IMR-90 (cell line): Measurements from ENCODE around the gene DHH. TPM values are rescaled to one million over a fixed set of nuclear protein-coding genes. Genes with fewer than 3 reads are reported as not detected.
"Not testable (repeated sequence)": the region's sequence is repeated elsewhere in the genome, so short reads cannot be mapped to it uniquely, and the experiment has no call there.

Source experiments
- ATAC-seq: fragments of 200-7000 bp; cut with Tn5 transposase; 2 replicates; pipeline ENCODE4 v1.9.1; 2020; ENCODE audit warnings: low read depth, mild to moderate bottlenecking, moderate library complexity
- BruUV-seq: library from RNA; stranded (reverse); fragments of 400-500 nt; replicated peaks from 2 replicates; lab custom pipeline; 2021; lab: Mats Ljungman, UMichigan
- CTCF ChIA-PET: fragments of 300-600 bp; formaldehyde crosslinking; extraction: SDS; loops from one replicate; lab custom pipeline; 2021; ENCODE audit warnings: antibody characterized with exemption; lab: Yijun Ruan, JAX
- POLR2A ChIA-PET: fragments of 300-600 bp; sonication (Branson Sonifier 250); formaldehyde crosslinking; loops from one replicate; lab custom pipeline; 2022; ENCODE audit warnings: antibody characterized with exemption; ENCODE audit not compliant: unreplicated experiment; lab: Charles Lee
- DNase-seq: peaks from one replicate; pipeline ENCODE4 v3.0.0; 2013
- H2AFZ ChIP-seq: replicated peaks from 2 replicates; pipeline ENCODE3; 2013; ENCODE audit warnings: low read length, mild to moderate bottlenecking; ENCODE audit not compliant: poor library complexity
- H2AK5ac ChIP-seq: 2 replicates; pipeline ENCODE4 v1.6.1; 2013; ENCODE audit warnings: low read depth, low read length, inconsistent platforms
- H2AK9ac ChIP-seq: replicated peaks from 2 replicates; pipeline ENCODE3; 2013; ENCODE audit warnings: mild to moderate bottlenecking, low read depth, low read length, moderate library complexity; ENCODE audit not compliant: poor library complexity
- H2BK120ac ChIP-seq: 2 replicates; pipeline ENCODE4 v1.6.1; 2013; ENCODE audit warnings: low read depth, low read length, inconsistent platforms
- H2BK15ac ChIP-seq: 3 replicates; pipeline ENCODE4 v1.6.1; 2013; ENCODE audit warnings: low read depth, low read length, inconsistent platforms
- H2BK20ac ChIP-seq: 2 replicates; pipeline ENCODE4 v1.6.1; 2013; ENCODE audit warnings: low read depth, mild to moderate bottlenecking, inconsistent platforms, low read length, moderate library complexity
- H2BK5ac ChIP-seq: 2 replicates; pipeline ENCODE4 v1.6.1; 2013; ENCODE audit warnings: mild to moderate bottlenecking, low read depth, low read length, inconsistent platforms; ENCODE audit not compliant: poor library complexity, severe bottlenecking
- H3K14ac ChIP-seq: replicated peaks from 2 replicates; pipeline ENCODE4 v1.6.1; 2013; ENCODE audit warnings: low read depth, low read length, inconsistent platforms
- H3K18ac ChIP-seq: 2 replicates; pipeline ENCODE4 v1.6.1; 2013; ENCODE audit warnings: low read depth, low read length, control low read depth
- H3K23ac ChIP-seq: 2 replicates; pipeline ENCODE4 v1.6.1; 2013; ENCODE audit warnings: low read depth, low read length, inconsistent platforms
- H3K27ac ChIP-seq: 2 replicates; pipeline ENCODE4 v1.5.1; 2013; ENCODE audit warnings: mild to moderate bottlenecking, control low read depth, low read length; ENCODE audit not compliant: insufficient read depth
- H3K27me3 ChIP-seq: 2 replicates; pipeline ENCODE4 v1.6.1; 2013; ENCODE audit warnings: low read length; ENCODE audit not compliant: control insufficient read depth, insufficient read depth
- H3K36me3 ChIP-seq: 2 replicates; pipeline ENCODE4 v1.6.1; 2013; ENCODE audit warnings: low read length, mixed read lengths; ENCODE audit not compliant: control insufficient read depth, insufficient read depth
- H3K4ac ChIP-seq: 2 replicates; pipeline ENCODE4 v1.6.1; 2013; ENCODE audit warnings: low read depth, low read length, inconsistent platforms
- H3K4me1 ChIP-seq: 2 replicates; pipeline ENCODE4 v1.6.1; 2013; ENCODE audit warnings: low read length, mixed read lengths; ENCODE audit not compliant: control insufficient read depth, insufficient read depth
- H3K4me2 ChIP-seq: 2 replicates; pipeline ENCODE4 v1.6.1; 2013; ENCODE audit warnings: low read depth, mild to moderate bottlenecking, control low read depth, low read length, moderate library complexity
- H3K4me3 ChIP-seq: 2 replicates; pipeline ENCODE4 v1.5.1; 2013; ENCODE audit warnings: low read depth, mild to moderate bottlenecking, control low read depth, low read length, moderate library complexity; ENCODE audit not compliant: insufficient read depth
- H3K56ac ChIP-seq: 2 replicates; pipeline ENCODE4 v1.6.1; 2013; ENCODE audit warnings: low read length, inconsistent platforms; ENCODE audit not compliant: insufficient read depth; ENCODE audit errors: extremely low read depth
- H3K79me1 ChIP-seq, 2 experiments: 2 replicates each; pipeline ENCODE4 v1.6.1; 2013; ENCODE audit warnings: low read length in 2 of 2, inconsistent platforms in 1 of 2, low read depth in 1 of 2
- H3K9ac ChIP-seq: 2 replicates; pipeline ENCODE4 v1.6.1; 2013; ENCODE audit warnings: low read depth, low read length, control low read depth
- H3K9me1 ChIP-seq: 2 replicates; pipeline ENCODE4 v1.6.1; 2013; ENCODE audit warnings: low read length, inconsistent platforms; ENCODE audit not compliant: insufficient read depth
- H3K9me3 ChIP-seq: 2 replicates; pipeline ENCODE4 v1.6.1; 2013; ENCODE audit warnings: low read length; ENCODE audit not compliant: control insufficient read depth, insufficient read depth
- H4K20me1 ChIP-seq: 2 replicates; pipeline ENCODE4 v1.6.1; 2013; ENCODE audit warnings: low read length, inconsistent platforms; ENCODE audit not compliant: insufficient read depth
- H4K5ac ChIP-seq: 2 replicates; pipeline ENCODE4 v1.6.1; 2013; ENCODE audit warnings: mild to moderate bottlenecking, low read depth, low read length, control low read depth
- H4K8ac ChIP-seq, 2 experiments: 2 replicates each; pipeline ENCODE4 v1.6.1; 2013; ENCODE audit warnings: low read depth in 2 of 2, low read length in 2 of 2, control low read depth in 1 of 2, inconsistent platforms in 1 of 2
- H4K91ac ChIP-seq: 2 replicates; pipeline ENCODE4 v1.6.1; 2013; ENCODE audit warnings: low read depth, low read length, inconsistent platforms; ENCODE audit not compliant: insufficient read depth
- WGBS, 2 experiments: methylation state at CpG; one replicate each; pipeline versions ENCODE4 v1.1.5 to v1.1.7; 2013; ENCODE audit warnings: missing lambda C conversion rate in 2 of 2; ENCODE audit not compliant: insufficient read length in 1 of 2; ENCODE audit errors: extremely low coverage in 2 of 2; 5-methylcytosine and 5-hydroxymethylcytosine counted together
- dilution Hi-C: fragments of 300-500 bp; cut with HindIII; formaldehyde crosslinking; loops from one replicate; pipeline ENCODE4 v1.14.3; 2018; ENCODE audit warnings: low sequenced_read_pairs; ENCODE audit not compliant: unreplicated experiment
- in situ Hi-C: fragments of 300-500 bp; cut with MboI; formaldehyde crosslinking; loops from 3 replicates; pipeline ENCODE4 v1.14.3; 2019; ENCODE audit warnings: low sequenced_read_pairs, inconsistent platforms, mixed read lengths
- intact Hi-C: fragments of 100-400 bp; cut with micrococcal nuclease; formaldehyde crosslinking; loops from 2 replicates; pipeline ENCODE4 v1.10.0; 2022
- polyA plus RNA-seq, 3 experiments: library from polyadenylated mRNA; depleted of rRNA; stranded (reverse); fragments of >200 nt; gene quantifications; 2 replicates each; pipeline ENCODE4 v1.2.3, GENCODE V29; 2012; ENCODE audit warnings: low replicate concordance in 1 of 3
- total RNA-seq: library from RNA; depleted of rRNA; stranded (reverse); fragments of >200 nt; gene quantifications from 2 replicates; pipeline ENCODE4 v1.2.3, GENCODE V29; 2012

DHH gene
- total and polyA plus RNA-seq, 2 of the 4 experiments (the other 2 are of a cell fraction) = under 0.01 to 0.07 TPM

DNA sequence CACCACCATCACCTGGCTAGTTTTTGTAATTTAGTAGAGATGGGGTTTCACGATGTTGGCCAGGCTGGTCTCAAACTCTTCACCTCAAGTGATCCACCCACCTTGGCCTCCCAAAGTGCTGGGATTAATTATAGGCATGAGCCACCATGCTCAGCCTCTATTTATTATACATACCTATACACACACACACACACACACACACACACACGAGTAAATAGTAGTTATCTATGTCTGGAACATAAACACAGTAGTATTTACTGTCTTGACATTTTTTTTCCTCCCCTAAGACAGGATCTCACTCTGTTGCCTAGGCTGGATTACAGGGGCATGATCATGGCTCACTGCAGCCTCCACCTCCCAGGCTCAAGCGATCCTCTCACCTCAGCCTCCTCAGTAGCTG lies 42.4 kb upstream of the DHH start:
- CTCF ChIA-PET, H4K20me1 ChIP-seq, H2AFZ ChIP-seq, BruUV-seq, H3K4me2 ChIP-seq, H2BK20ac ChIP-seq, H3K27ac ChIP-seq, H2AK9ac ChIP-seq, H3K9me3 ChIP-seq, H4K5ac ChIP-seq, H3K14ac ChIP-seq, H3K23ac ChIP-seq, H3K4ac ChIP-seq, H3K56ac ChIP-seq, H4K91ac ChIP-seq, H3K9ac ChIP-seq, H3K4me1 ChIP-seq, DNase-seq, H2AK5ac ChIP-seq, ATAC-seq, POLR2A ChIA-PET, H2BK120ac ChIP-seq, H4K8ac ChIP-seq, H2BK5ac ChIP-seq, H3K18ac ChIP-seq, dilution Hi-C loops, H2BK15ac ChIP-seq, H3K36me3 ChIP-seq, H3K4me3 ChIP-seq, H3K27me3 ChIP-seq, H3K9me1 ChIP-seq: not testable (repeated sequence)
- peaks cover 0 to 12% of the 10 kb centered on the region in 2 experiments; a peak in 3 of 4 replicates for H3K79me1 ChIP-seq
- intact Hi-C loops = loop anchor here (10.0 kb wide), 1 partner anchor 128 kb away; the partner anchor contains the start of gene TUBA1C
- WGBS, 2 experiments = no CpG with 5 or more reads among the region's 3 CpGs
- in situ Hi-C loops = loop anchor here (10.0 kb wide), 1 partner anchor 48 kb away; the partner anchor contains the start of gene TUBA1A
